ENCODE measurements around the gene ORAI3. TPM values are rescaled to one million over a fixed set of nuclear protein-coding genes. Genes with fewer than 3 reads are reported as not detected.

Gene ORAI3
- total RNA-seq, 2 experiments from 2014 or later, result 7.6 to 10.9 TPM

GRCh38 chr16:30922960-30923535 is 25.8 kb upstream of the ORAI3 start:
- ATAC-seq (peak; percentile 74), DNase-seq (peak; percentile 98)
- peak overlapping the region; percentile 100 for H3K27ac Mint-ChIP-seq
- H3K36me3 Mint-ChIP-seq (ENCODE audit: low read depth), result no peaks in the 10 kb centered on the region
- intact Hi-C loops (cut with micrococcal nuclease), result loop anchor here (10.0 kb wide), 1 partner anchor 228 kb away; the partner anchor contains the start of gene SRCAP
- H3K27me3 Mint-ChIP-seq, result no peaks in the 10 kb centered on the region
- H3K9me3 Mint-ChIP-seq, result no peaks in the 10 kb centered on the region
- H3K4me1 Mint-ChIP-seq (ENCODE audit: low read depth), result peaks cover 20% of the 10 kb centered on the region
- peak overlapping the region; percentile 99 for H3K4me3 Mint-ChIP-seq
- ChIA-PET POLR2A (interaction anchor here (0.8 kb wide), 1 partner anchor 151 kb away, joined by 3 read pairs; no protein-coding TSS in a partner anchor), CTCF (interaction anchor here (1.0 to 3.7 kb wide), 2 partner anchors 19 to 108 kb away, joined by 3 to 22 read pairs; no protein-coding TSS in a partner anchor)
- no peak for TF ChIP-seq CTCF (IDR thresholded peaks at IDR 0.05)

GRCh38 chr16:30923554-30924075 is 25.3 kb upstream of the ORAI3 start, which contains the start of gene FBXL19:
TSS of gene FBXL19 (plus strand) at chr16:30923572. CDS start at chr16:30925755, 2,183 bp downstream.
- TF ChIP-seq CTCF (IDR thresholded peaks at IDR 0.05), result no peak
- Mint-ChIP-seq H3K9me3 (no peaks in the 10 kb centered on the region), H3K27me3 (no peaks in the 10 kb centered on the region), H3K36me3 (ENCODE audit: low read depth) (no peaks in the 10 kb centered on the region), H3K4me3 (peak within 1 kb of the TSS; percentile 99), H3K4me1 (ENCODE audit: low read depth) (peaks cover 20% of the 10 kb centered on the region), H3K27ac (peak within 1 kb of the TSS; percentile 100)
- intact Hi-C loops (cut with micrococcal nuclease), result loop anchor here (10.0 kb wide), 1 partner anchor 229 kb away; the partner anchor contains the start of gene SRCAP
- ChIA-PET POLR2A (interaction anchor here (0.8 kb wide), 1 partner anchor 150 kb away, joined by 3 read pairs; no protein-coding TSS in a partner anchor), CTCF (interaction anchor here (1.0 to 3.7 kb wide), 2 partner anchors 18 to 109 kb away, joined by 3 to 22 read pairs; no protein-coding TSS in a partner anchor)
- ATAC-seq (no peak), DNase-seq (peak; percentile 33)

GRCh38 chr16:30924076-30924912 is 24.6 kb upstream of the ORAI3 start:
- Mint-ChIP-seq H3K27ac (peak overlapping the region; percentile 57), H3K27me3 (no peaks in the 10 kb centered on the region), H3K4me1 (ENCODE audit: low read depth) (peaks cover 20% of the 10 kb centered on the region), H3K9me3 (no peaks in the 10 kb centered on the region), H3K36me3 (ENCODE audit: low read depth) (no peaks in the 10 kb centered on the region), H3K4me3 (peak overlapping the region; percentile 78)
- ChIA-PET POLR2A (interaction anchor here (0.8 to 1.2 kb wide), 3 partner anchors 11 to 112 kb away, joined by 3 to 5 read pairs (median 3); no protein-coding TSS in a partner anchor), CTCF (interaction anchor here (1.0 to 3.7 kb wide), 4 partner anchors 15 to 110 kb away, joined by 3 to 22 read pairs (median 6); no protein-coding TSS in a partner anchor)
- DNase-seq (peak; percentile 41), ATAC-seq (no peak)
- intact Hi-C loops (cut with micrococcal nuclease), result loop anchor here (10.0 kb wide), 1 partner anchor 229 kb away; the partner anchor contains the start of gene SRCAP
- no peak for TF ChIP-seq CTCF (IDR thresholded peaks at IDR 0.05)

- Mint-ChIP-seq H3K4me1 (ENCODE audit: low read depth) (peaks cover 20% of the 10 kb centered on the region), H3K9me3 (no peaks in the 10 kb centered on the region), H3K27ac (no peak overlapping the region), H3K4me3 (peak overlapping the region; percentile 78), H3K36me3 (ENCODE audit: low read depth) (no peaks in the 10 kb centered on the region), H3K27me3 (no peaks in the 10 kb centered on the region)
- no peak for TF ChIP-seq CTCF (IDR thresholded peaks at IDR 0.05)
- DNase-seq, result no peak
- ChIA-PET CTCF (interaction anchor here (1.0 to 3.7 kb wide), 5 partner anchors 10 to 111 kb away, joined by 4 to 22 read pairs (median 4); no protein-coding TSS in a partner anchor), POLR2A (interaction anchor here (0.8 to 1.5 kb wide), 5 partner anchors 11 to 113 kb away, joined by 3 to 5 read pairs (median 3); no protein-coding TSS in a partner anchor)
- intact Hi-C loops (cut with micrococcal nuclease), result loop anchor here (10.0 kb wide), 1 partner anchor 230 kb away; the partner anchor contains the start of gene SRCAP
- no peak for ATAC-seq
Observed at GRCh38 chr16:30924913-30925631, 23.8 kb upstream of the ORAI3 start.
